Progenitor cell of endocrine pancreas (in vitro differentiated cells): ENCODE data around the gene SAMD4A. TPM values are rescaled to one million over a fixed set of nuclear protein-coding genes. Genes with fewer than 3 reads are reported as not detected.

Experiments used
- DNase-seq: peaks from one replicate; pipeline ENCODE4 v3.0.0; 2021; ENCODE audit warnings: low spot score; ENCODE audit not compliant: unreplicated experiment
- H3K27ac Mint-ChIP-seq: 2 replicates; pipeline ENCODE4 v1.8.0; 2021; ENCODE audit warnings: mild to moderate bottlenecking, moderate library complexity, mixed read lengths
- H3K27me3 Mint-ChIP-seq: 2 replicates; pipeline ENCODE4 v1.8.0; 2021; ENCODE audit warnings: mixed read lengths
- H3K36me3 Mint-ChIP-seq: 2 replicates; pipeline ENCODE4 v1.8.0; 2022; ENCODE audit warnings: mixed read lengths; ENCODE audit not compliant: insufficient read depth
- H3K4me1 Mint-ChIP-seq: 2 replicates; pipeline ENCODE4 v1.8.0; 2021; ENCODE audit warnings: low read depth, mixed read lengths
- H3K4me3 Mint-ChIP-seq: 2 replicates; pipeline ENCODE4 v1.8.0; 2021; ENCODE audit warnings: low read depth, mild to moderate bottlenecking, moderate library complexity, mixed read lengths
- H3K9me3 Mint-ChIP-seq: 2 replicates; pipeline ENCODE4 v1.8.0; 2021; ENCODE audit warnings: low read depth, mixed read lengths
- CTCF ChIP-seq: fragments of 200-600 bp; sonication (generic); IDR thresholded peaks from one replicate; pipeline ENCODE4 v1.5.0; 2021; ENCODE audit warnings: antibody characterized with exemption, mild to moderate bottlenecking; ENCODE audit not compliant: unreplicated experiment
- total RNA-seq: library from RNA; stranded (reverse); gene quantifications from 2 replicates; pipeline ENCODE4 v1.2.1, GENCODE V29; 2021

The SAMD4A gene
- total RNA-seq, 1 donor from 2014 or later, result 9.1 TPM

- Mint-ChIP-seq H3K9me3 (peaks cover 2% of the 10 kb centered on the region), H3K27ac (no peak overlapping the region), H3K36me3 (peaks cover 2% of the 10 kb centered on the region), H3K4me3 (no peak overlapping the region), H3K4me1 (no peaks in the 10 kb centered on the region), H3K27me3 (peaks cover 22% of the 10 kb centered on the region)
- DNase-seq, result peak; percentile 77
- TF ChIP-seq CTCF, result peak; percentile 98
Observed at GRCh38 chr14:54805445-54806322, 238.8 kb downstream of the SAMD4A start.

DNA sequence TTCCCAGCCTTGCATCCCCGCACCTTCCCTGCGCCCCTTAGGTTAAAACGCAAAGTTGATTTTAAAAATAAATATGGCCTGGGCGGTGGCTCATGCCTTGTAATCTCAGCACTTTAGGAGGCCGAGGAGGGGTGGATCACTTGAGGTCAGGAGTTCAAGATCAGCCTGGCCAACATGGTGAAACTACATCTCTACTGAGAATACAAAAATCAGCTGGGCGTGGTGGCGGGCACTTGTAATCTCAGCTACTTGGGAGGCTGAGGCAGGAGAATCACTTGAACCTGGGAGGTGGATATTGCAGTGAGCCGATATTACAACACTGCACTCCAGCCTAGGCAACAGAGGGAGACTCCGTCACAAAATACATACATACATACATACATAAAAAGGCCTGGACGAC, 239.7 kb downstream of the SAMD4A start:
- no peak for DNase-seq
- Mint-ChIP-seq H3K4me1 (no peaks in the 10 kb centered on the region), H3K27ac (no peak overlapping the region), H3K4me3 (no peak overlapping the region), H3K27me3 (peaks cover 22% of the 10 kb centered on the region), H3K9me3 (no peaks in the 10 kb centered on the region), H3K36me3 (no peaks in the 10 kb centered on the region)
- TF ChIP-seq CTCF, result no peak

- peaks cover 22% of the 10 kb centered on the region for H3K27me3 Mint-ChIP-seq
- no peaks in the 10 kb centered on the region for H3K9me3 Mint-ChIP-seq
- no peak overlapping the region for H3K27ac Mint-ChIP-seq
- no peak overlapping the region for H3K4me3 Mint-ChIP-seq
- no peaks in the 10 kb centered on the region for H3K36me3 Mint-ChIP-seq
- no peaks in the 10 kb centered on the region for H3K4me1 Mint-ChIP-seq
- no peak for TF ChIP-seq CTCF
- no peak for DNase-seq
Observed at GRCh38 chr14:54807428-54807827, 240.5 kb downstream of the SAMD4A start.

DNA sequence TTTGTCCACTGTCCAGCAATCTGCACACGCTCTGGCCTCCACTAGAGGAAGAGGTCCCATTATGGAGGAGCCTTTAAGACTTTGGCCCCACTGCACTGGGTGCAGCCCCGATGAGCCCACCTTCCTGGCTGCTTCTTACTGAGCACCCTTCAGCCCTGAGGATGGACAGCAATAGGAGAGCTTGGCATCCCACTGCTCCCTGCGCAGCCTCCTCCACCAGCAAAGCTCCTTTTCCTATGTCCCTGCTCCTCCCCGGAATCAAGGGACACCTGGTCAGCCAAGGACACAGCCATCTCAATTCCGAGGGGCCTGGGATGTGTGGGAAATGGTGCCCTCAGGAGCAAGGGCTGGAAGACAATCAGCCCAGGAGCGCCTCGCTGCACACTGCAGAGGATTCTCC, 241.0 kb downstream of the SAMD4A start:
- Mint-ChIP-seq H3K4me3 (no peak overlapping the region), H3K27ac (no peak overlapping the region)
- DNase-seq, result no peak

More for the DNA sequence above, 241.0 kb downstream of the SAMD4A start:
- Mint-ChIP-seq H3K4me1 (no peaks in the 10 kb centered on the region), H3K36me3 (no peaks in the 10 kb centered on the region), H3K27me3 (peaks cover 26% of the 10 kb centered on the region), H3K9me3 (no peaks in the 10 kb centered on the region)
- TF ChIP-seq CTCF, result no peak
